Esophagus squamous epithelium (tissue), 5 donors: ENCODE results near the gene CDC73. TPM values are rescaled to one million over a fixed set of nuclear protein-coding genes. Genes with fewer than 3 reads are reported as not detected.
"Not testable (repeated sequence)": the region's sequence is repeated elsewhere in the genome, so short reads cannot be mapped to it uniquely, and the experiment has no call there.

Experiments used
- DNase-seq: peaks from one replicate; lab custom pipeline; 2025; lab: John Stamatoyannopoulos, UW
- H3K27ac ChIP-seq, 4 donors: fragments of 200-600 bp; sonication (generic); one replicate each; pipeline ENCODE4 v1.5.1; 2016 to 2019; ENCODE audit warnings: mild to moderate bottlenecking in 1 of 4
- H3K27me3 ChIP-seq, 4 donors: fragments of 200-600 bp; sonication (generic); 1 replicate in 3 of 4; 2 replicates in 1 of 4; pipeline versions ENCODE4 v1.5.1 to v1.6.0; 2017 to 2021; ENCODE audit warnings: antibody characterized with exemption in 1 of 4
- H3K36me3 ChIP-seq, 3 donors: fragments of 200-600 bp; sonication (generic); one replicate each; pipeline ENCODE4 v1.5.1; 2016 to 2019
- H3K4me1 ChIP-seq, 3 donors: fragments of 200-600 bp; sonication (generic); one replicate each; pipeline ENCODE4 v1.5.1; 2017 to 2019
- H3K4me3 ChIP-seq, 4 donors: fragments of 200-600 bp; sonication (generic); 1 replicate in 3 of 4; 2 replicates in 1 of 4; pipeline ENCODE4 v1.5.1; 2016 to 2019; ENCODE audit warnings: mild to moderate bottlenecking in 2 of 4, moderate library complexity in 1 of 4
- H3K9me3 ChIP-seq, 3 donors: fragments of 200-600 bp; sonication (generic); one replicate each; pipeline ENCODE4 v1.5.1; 2016 to 2019
- POLR2A ChIP-seq, 4 donors: fragments of 450-650 bp; IDR thresholded peaks; one replicate each; pipeline ENCODE4 v1.6.1; 2017; ENCODE audit warnings: antibody characterized with exemption in 4 of 4, mild to moderate bottlenecking in 4 of 4, moderate library complexity in 3 of 4
- WGBS, 2 donors: methylation state at CpG; one replicate each; pipeline ENCODE4 v1.1.5; 2018; 5-methylcytosine and 5-hydroxymethylcytosine counted together
- intact Hi-C: fragments of 100-400 bp; cut with DNase I; formaldehyde crosslinking; loops from one replicate; pipeline ENCODE4 v1.15.0; 2022
- total RNA-seq, 4 donors: library from RNA; depleted of rRNA; stranded (reverse); fragments of >200 nt; gene quantifications; one replicate each; pipeline ENCODE4 v1.1.0, GENCODE V29; 2016
- TF ChIP-seq, protein P1 (sequence below), 6 experiments: fragments of 450-650 bp in 4 of 6; fragments of 200-600 bp in 2 of 6; sonication (generic) in 2 of 6; IDR thresholded peaks; one replicate each; pipeline ENCODE4 v1.5.1; 2016 to 2019; ENCODE audit warnings: antibody characterized with exemption in 6 of 6, mild to moderate bottlenecking in 4 of 6, moderate library complexity in 4 of 6
- donor health status: DM: yes; HTN: yes; CAD: no.

Gene CDC73
- total RNA-seq, 4 donors from 2014 or later, result 17.3 to 39.5 (median 26.6) TPM

DNA sequence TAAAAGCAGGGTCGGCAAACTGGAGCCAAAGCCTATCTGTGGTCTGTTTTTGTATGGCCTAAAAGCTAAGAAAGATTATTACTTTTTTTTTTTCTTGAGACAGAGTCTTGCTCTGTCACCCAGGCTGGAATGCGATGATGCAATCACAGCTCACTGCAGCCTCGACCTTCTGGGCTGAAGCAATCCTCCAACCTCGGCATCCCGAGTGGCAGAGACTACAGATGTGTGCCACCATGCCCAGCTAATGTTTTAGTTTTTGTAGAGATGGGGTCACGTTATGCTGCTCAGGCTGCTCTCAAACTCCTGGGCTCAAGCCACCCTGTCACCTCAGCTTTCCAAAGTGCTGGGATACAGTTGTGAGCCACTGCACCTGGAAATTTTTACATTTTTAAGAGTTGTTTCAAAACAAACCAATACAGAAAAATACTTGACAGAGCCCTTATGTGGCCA, 10.2 kb upstream of the CDC73 start:
- TF ChIP-seq, protein P1, sequence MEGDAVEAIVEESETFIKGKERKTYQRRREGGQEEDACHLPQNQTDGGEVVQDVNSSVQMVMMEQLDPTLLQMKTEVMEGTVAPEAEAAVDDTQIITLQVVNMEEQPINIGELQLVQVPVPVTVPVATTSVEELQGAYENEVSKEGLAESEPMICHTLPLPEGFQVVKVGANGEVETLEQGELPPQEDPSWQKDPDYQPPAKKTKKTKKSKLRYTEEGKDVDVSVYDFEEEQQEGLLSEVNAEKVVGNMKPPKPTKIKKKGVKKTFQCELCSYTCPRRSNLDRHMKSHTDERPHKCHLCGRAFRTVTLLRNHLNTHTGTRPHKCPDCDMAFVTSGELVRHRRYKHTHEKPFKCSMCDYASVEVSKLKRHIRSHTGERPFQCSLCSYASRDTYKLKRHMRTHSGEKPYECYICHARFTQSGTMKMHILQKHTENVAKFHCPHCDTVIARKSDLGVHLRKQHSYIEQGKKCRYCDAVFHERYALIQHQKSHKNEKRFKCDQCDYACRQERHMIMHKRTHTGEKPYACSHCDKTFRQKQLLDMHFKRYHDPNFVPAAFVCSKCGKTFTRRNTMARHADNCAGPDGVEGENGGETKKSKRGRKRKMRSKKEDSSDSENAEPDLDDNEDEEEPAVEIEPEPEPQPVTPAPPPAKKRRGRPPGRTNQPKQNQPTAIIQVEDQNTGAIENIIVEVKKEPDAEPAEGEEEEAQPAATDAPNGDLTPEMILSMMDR (IDR thresholded peaks at IDR 0.05), result no peak
- TF ChIP-seq POLR2A (IDR thresholded peaks at IDR 0.05), result no peak
- intact Hi-C loops, result no loop called here
- Histone ChIP-seq H3K27ac (peak overlapping the region in 3 of 4 donors; percentile 2 to 62 (median 62)), H3K4me1 (peaks cover 0 to 10% (median 5%) of the 10 kb centered on the region in 3 donors), H3K36me3 (no peaks in the 10 kb centered on the region), H3K4me3 (no peak overlapping the region), H3K9me3 (no peaks in the 10 kb centered on the region), H3K27me3 (no peaks in the 10 kb centered on the region)
- WGBS, 2 donors, result 37% methylated on average over 6 of the region's 6 CpGs
- DNase-seq, result no peak

DNA sequence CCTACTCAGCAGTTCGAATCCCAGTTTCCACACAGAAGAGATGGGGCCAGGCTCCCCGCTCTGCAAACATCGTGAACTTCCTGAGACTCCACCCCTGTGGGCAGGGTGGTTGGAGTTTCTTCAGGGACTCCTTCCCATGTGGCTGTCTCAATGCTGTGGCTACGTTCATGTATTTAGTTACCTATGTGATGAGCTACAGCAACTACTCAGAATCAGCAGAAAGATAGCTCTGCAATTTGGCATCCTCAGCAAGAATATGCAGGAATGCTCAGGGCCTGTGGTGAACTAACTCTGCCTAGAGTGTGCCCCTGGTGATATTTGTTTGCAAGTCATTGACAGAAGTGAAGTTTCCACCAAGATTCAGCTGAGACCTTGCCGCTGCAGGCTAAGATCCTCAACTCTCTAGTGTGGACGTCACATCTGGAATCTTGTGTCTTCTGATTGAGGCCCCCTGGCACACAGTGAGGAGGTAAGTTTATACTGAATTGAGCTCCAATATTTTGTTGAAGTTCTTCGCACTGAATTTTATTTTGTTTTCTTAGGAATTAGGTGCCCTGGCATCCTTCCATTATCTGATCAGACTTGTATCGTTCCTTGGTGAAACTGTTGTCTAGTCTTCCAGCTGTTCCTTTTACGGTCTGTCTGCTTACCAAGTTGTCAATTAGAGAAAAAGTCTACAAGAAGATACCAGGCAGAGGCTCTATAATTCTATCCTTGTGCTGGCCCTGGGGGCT, 8.4 kb upstream of the CDC73 start:
- Histone ChIP-seq H3K36me3 (no peaks in the 10 kb centered on the region), H3K27ac (no peak overlapping the region), H3K4me3 (no peak overlapping the region), H3K27me3 (no peaks in the 10 kb centered on the region), H3K9me3 (no peaks in the 10 kb centered on the region), H3K4me1 (peaks cover 0 to 10% (median 5%) of the 10 kb centered on the region in 3 donors)
- TF ChIP-seq, protein P1 (IDR thresholded peaks at IDR 0.05), result no peak
- no peak for TF ChIP-seq POLR2A (IDR thresholded peaks at IDR 0.05)
- intact Hi-C loops, result no loop called here
- no peak for DNase-seq
- WGBS, 2 donors, result 58 to 72% methylated on average over 8 to 9 of the region's 9 CpGs

DNA sequence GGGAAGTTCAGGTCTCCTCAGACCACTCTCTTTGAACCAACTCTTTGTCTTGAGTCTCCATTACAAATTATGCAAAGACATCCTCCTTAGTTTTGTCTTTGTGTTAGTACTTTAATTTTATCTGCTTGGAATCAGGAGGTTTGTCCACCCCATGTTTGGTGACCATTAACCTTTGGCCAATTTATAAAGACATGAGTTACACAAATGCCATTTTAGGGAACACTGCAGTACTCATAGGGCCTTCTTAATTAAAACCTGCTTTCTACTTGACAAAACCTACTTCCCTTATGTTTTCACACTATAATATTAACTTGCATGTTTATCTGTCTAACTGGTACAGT, 7.9 kb upstream of the CDC73 start:
- intact Hi-C loops, result no loop called here
- DNase-seq, result no peak
- peaks cover 0 to 10% (median 5%) of the 10 kb centered on the region in 3 donors for H3K4me1 ChIP-seq
- no peaks in the 10 kb centered on the region for H3K9me3 ChIP-seq
- no peak overlapping the region for H3K4me3 ChIP-seq
- no peaks in the 10 kb centered on the region for H3K36me3 ChIP-seq
- H3K27ac ChIP-seq, result no peak overlapping the region
- H3K27me3 ChIP-seq, result no peaks in the 10 kb centered on the region
- TF ChIP-seq, protein P1 (IDR thresholded peaks at IDR 0.05), result no peak
- TF ChIP-seq POLR2A (IDR thresholded peaks at IDR 0.05), result no peak

DNA sequence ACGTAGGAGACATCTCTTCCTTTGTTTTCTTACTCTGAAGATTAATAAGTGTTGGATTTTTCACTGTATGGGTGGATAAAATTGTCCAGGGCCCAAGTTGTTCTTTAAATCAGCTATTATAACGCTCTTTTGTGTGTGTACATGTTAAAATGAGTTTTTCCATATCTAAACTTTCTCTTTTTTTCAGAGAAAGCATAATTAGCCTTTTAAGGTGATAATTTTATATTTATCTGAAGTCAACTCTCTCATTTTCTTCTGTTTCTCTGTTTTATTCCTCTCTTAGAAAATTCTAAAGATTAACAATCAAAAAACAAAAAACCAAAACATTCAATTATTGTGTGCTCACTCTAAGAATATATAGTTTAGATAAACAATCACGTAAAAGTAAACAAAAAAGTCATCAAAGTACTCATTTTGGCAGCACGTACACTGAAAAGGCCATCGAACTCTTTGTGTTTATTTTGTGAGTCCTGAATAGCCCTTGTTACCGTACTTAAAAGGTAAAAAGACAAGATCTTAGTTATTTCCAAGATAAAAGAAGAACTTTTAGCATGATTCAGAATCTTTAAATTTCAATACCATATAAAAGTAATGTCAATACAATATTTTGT, 7.2 kb upstream of the CDC73 start:
- DNase-seq, result no peak
- no peak overlapping the region for H3K4me3 ChIP-seq
- no peaks in the 10 kb centered on the region for H3K27me3 ChIP-seq
- WGBS, 2 donors, result 72 to 76% methylated on average over 6 of the region's 6 CpGs
- peaks cover 0 to 10% (median 5%) of the 10 kb centered on the region in 3 donors for H3K4me1 ChIP-seq
- H3K27ac ChIP-seq, result no peak overlapping the region
- no peaks in the 10 kb centered on the region for H3K9me3 ChIP-seq
- intact Hi-C loops, result no loop called here
- TF ChIP-seq POLR2A (IDR thresholded peaks at IDR 0.05), result no peak
- TF ChIP-seq, protein P1 (IDR thresholded peaks at IDR 0.05), result no peak
- no peaks in the 10 kb centered on the region for H3K36me3 ChIP-seq

DNA sequence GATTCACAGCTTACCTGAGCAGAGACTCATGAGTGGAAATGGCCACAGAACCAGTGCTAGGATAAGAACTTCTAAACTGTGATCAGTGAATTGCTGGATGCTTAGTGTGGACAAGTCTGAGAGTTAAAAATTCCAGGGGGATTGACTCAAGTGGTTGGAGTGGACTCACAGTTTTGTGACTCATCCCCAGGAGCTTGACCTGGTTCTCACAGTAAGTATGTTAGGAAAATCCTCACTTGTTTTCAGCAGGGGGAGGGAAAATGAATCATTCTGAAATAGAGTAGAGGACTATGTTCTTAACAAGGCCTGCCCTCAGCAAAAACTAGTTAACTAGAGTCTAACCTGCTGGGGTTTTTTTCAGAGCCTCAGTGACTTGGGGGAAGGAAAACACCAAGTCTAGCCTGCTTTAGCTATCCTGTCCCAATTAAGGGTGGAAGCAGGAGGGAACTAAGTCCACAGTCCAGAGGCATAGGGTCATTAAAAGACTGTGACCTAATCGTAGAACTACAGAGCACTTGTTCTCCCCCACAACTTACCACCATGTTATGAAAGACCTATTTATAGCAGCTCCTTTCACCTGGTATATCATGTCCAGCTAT, 6.1 kb upstream of the CDC73 start:
- H3K36me3 ChIP-seq, result no peaks in the 10 kb centered on the region
- intact Hi-C loops, result no loop called here
- H3K27ac ChIP-seq, result peak overlapping the region in 2 of 4 donors; percentile 45 to 60
- no peak overlapping the region for H3K4me3 ChIP-seq
- no peak for TF ChIP-seq POLR2A (IDR thresholded peaks at IDR 0.05)
- TF ChIP-seq, protein P1 (IDR thresholded peaks at IDR 0.05), result no peak
- 71 to 75% methylated on average over 1 of the region's 1 CpG for WGBS, 2 donors
- no peaks in the 10 kb centered on the region for H3K9me3 ChIP-seq
- DNase-seq, result no peak
- H3K27me3 ChIP-seq, result no peaks in the 10 kb centered on the region
- H3K4me1 ChIP-seq, result peaks cover 0 to 10% (median 5%) of the 10 kb centered on the region in 3 donors

DNA sequence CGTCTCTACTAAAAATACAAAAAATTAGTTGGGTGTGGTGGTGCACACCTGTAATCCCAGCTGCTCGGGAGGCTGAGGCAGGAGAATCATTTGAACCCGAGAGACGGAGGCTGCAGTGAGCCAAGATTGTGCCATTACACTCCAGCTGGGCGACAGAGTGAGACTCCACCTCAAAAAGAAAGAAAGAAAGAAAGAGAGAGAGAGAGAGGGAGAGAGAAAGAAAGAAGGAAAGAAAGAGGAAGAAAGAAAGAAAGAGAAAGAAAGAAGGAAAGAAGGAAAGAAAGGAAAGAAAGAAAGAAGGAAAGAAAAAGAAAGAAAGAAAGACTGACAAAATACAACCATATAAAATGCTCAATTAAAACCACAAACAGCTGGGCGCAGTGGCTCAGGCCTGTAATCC, 4.7 kb upstream of the CDC73 start:
- H3K4me1 ChIP-seq, H3K36me3 ChIP-seq, DNase-seq, intact Hi-C loops, H3K27me3 ChIP-seq, H3K9me3 ChIP-seq, H3K4me3 ChIP-seq, H3K27ac ChIP-seq: not testable (repeated sequence)
- WGBS, 2 donors, result 88 to 96% methylated on average over 6 of the region's 6 CpGs
